Sigmoid colon (tissue), 7 donors: ENCODE results near the gene PSKH1. TPM values are rescaled to one million over a fixed set of nuclear protein-coding genes. Genes with fewer than 3 reads are reported as not detected.

Source experiments
- DNase-seq: peaks from one replicate; pipeline ENCODE4 v3.0.0-alpha.2; 2019
- H3K27ac ChIP-seq, 4 donors: fragments of 200-600 bp; sonication (generic); one replicate each; pipeline ENCODE4 v1.5.1; 2016 to 2019; ENCODE audit warnings: mild to moderate bottlenecking in 1 of 4
- H3K27me3 ChIP-seq, 3 donors: fragments of 200-600 bp; sonication (generic); one replicate each; pipeline ENCODE4 v1.5.1; 2019; ENCODE audit warnings: mild to moderate bottlenecking in 1 of 3
- H3K36me3 ChIP-seq, 4 donors: fragments of 200-600 bp; sonication (generic); one replicate each; pipeline ENCODE4 v1.5.1; 2016 to 2019
- H3K4me1 ChIP-seq, 4 donors: fragments of 200-600 bp; sonication (generic); one replicate each; pipeline ENCODE4 v1.5.1; 2017 to 2019
- H3K4me3 ChIP-seq, 4 donors: fragments of 200-600 bp; sonication (generic); one replicate each; pipeline ENCODE4 v1.5.1; 2017 to 2019; ENCODE audit warnings: mild to moderate bottlenecking in 2 of 4, moderate library complexity in 1 of 4
- H3K9me3 ChIP-seq, 4 donors: fragments of 200-600 bp in 3 of 4; sonication (generic) in 3 of 4; one replicate each; pipeline versions ENCODE4 v1.5.1 to v1.6.1; 2013 to 2019
- CTCF ChIP-seq, 4 experiments: fragments of 450-650 bp in 3 of 4; fragments of 200-600 bp in 1 of 4; IDR thresholded peaks; one replicate each; pipeline ENCODE4 v1.5.1; 2016 to 2019; ENCODE audit warnings: antibody characterized with exemption in 4 of 4, mild to moderate bottlenecking in 3 of 4, moderate library complexity in 2 of 4
- EP300 ChIP-seq, 4 donors: sonication (generic); formaldehyde crosslinking; IDR thresholded peaks; one replicate each; pipeline ENCODE4 v1.6.1; 2017; ENCODE audit warnings: antibody characterized with exemption in 4 of 4
- POLR2A ChIP-seq, 2 donors: fragments of 450-650 bp; IDR thresholded peaks; one replicate each; pipeline ENCODE4 v1.6.1; 2016; ENCODE audit warnings: antibody characterized with exemption in 2 of 2, mild to moderate bottlenecking in 2 of 2, moderate library complexity in 2 of 2
- POLR2AphosphoS5 ChIP-seq, 4 donors: sonication (generic); formaldehyde crosslinking; IDR thresholded peaks; one replicate each; pipeline ENCODE4 v1.6.1; 2017; ENCODE audit warnings: antibody characterized with exemption in 4 of 4
- WGBS, 2 donors: extraction: QIAGEN DNeasy Blood & Tissue Kit; methylation state at CpG; one replicate each; pipeline ENCODE4 v1.1.7; 2013; 5-methylcytosine and 5-hydroxymethylcytosine counted together
- intact Hi-C: fragments of 100-400 bp; cut with DNase I; formaldehyde crosslinking; loops from one replicate; pipeline ENCODE4 v1.15.1; 2023
- polyA plus RNA-seq, 3 donors: library from polyadenylated mRNA; stranded (reverse); fragments of 200-250 nt; gene quantifications; one replicate each; pipeline ENCODE4 v1.2.3, GENCODE V29; 2013
- total RNA-seq, 4 donors: library from RNA; depleted of rRNA; stranded (reverse); fragments of >200 nt; gene quantifications; one replicate each; pipeline ENCODE4 v1.1.0, GENCODE V29; 2016
- donor health status: healthy with polysubstance abuse.
- donor health status: Bipolar disorder and iron deficiency.
- donor health status: healthy.

Gene PSKH1
- total and polyA plus RNA-seq, 7 donors: 13.9 to 29.2 (median 20.8) TPM

GRCh38 chr16:67939507-67940445, 46.7 kb downstream of the PSKH1 start:
- Histone ChIP-seq H3K4me3 (no peak overlapping the region), H3K9me3 (no peaks in the 10 kb centered on the region), H3K27me3 (no peaks in the 10 kb centered on the region), H3K27ac (peak overlapping the region in 2 of 4 donors; percentile 7 to 42), H3K36me3 (peaks cover 0 to 37% (median 12%) of the 10 kb centered on the region in 4 donors), H3K4me1 (peaks cover 0 to 52% (median 44%) of the 10 kb centered on the region in 4 donors)
- DNase-seq: no peak
- intact Hi-C loops: loop anchor here (5.0 to 10.0 kb wide), 2 partner anchors 97 to 415 kb away; partner anchors contain the start of genes RIPOR1 and THAP11
- TF ChIP-seq EP300 (IDR thresholded peaks at IDR 0.05) (no peak), POLR2AphosphoS5 (IDR thresholded peaks at IDR 0.05) (peak in 2 of 4 donors; percentile 10 to 34), CTCF (IDR thresholded peaks at IDR 0.05) (no peak)
- 56 to 63% methylated on average over 33 of the region's 33 CpGs for WGBS, 2 donors

GRCh38 chr16:67940446-67941089, 47.5 kb downstream of the PSKH1 start:
- TF ChIP-seq POLR2A (IDR thresholded peaks at IDR 0.05) (no peak), CTCF (IDR thresholded peaks at IDR 0.05) (no peak)
- peak overlapping the region in 1 of 4 donors; percentile 7 for H3K27ac ChIP-seq
- peaks cover 5 to 45% (median 18%) of the 10 kb centered on the region in 4 donors for H3K36me3 ChIP-seq
- H3K9me3 ChIP-seq: no peaks in the 10 kb centered on the region
- H3K27me3 ChIP-seq: no peaks in the 10 kb centered on the region
- H3K4me3 ChIP-seq: no peak overlapping the region
- peaks cover 0 to 54% (median 44%) of the 10 kb centered on the region in 4 donors for H3K4me1 ChIP-seq
- 91 to 96% methylated on average over 5 of the region's 5 CpGs for WGBS, 2 donors
- no peak for DNase-seq
- intact Hi-C loops: no loop called here

GRCh38 chr16:67941469-67942199, 48.6 kb downstream of the PSKH1 start:
- H3K27me3 ChIP-seq: no peaks in the 10 kb centered on the region
- DNase-seq: no peak
- no peak overlapping the region for H3K4me3 ChIP-seq
- WGBS, 2 donors: 58 to 75% methylated on average over 9 of the region's 9 CpGs
- TF ChIP-seq POLR2AphosphoS5 (IDR thresholded peaks at IDR 0.05) (no peak), POLR2A (IDR thresholded peaks at IDR 0.05) (no peak), EP300 (IDR thresholded peaks at IDR 0.05) (no peak), CTCF (IDR thresholded peaks at IDR 0.05) (no peak)
- intact Hi-C loops: no loop called here
- H3K9me3 ChIP-seq: no peaks in the 10 kb centered on the region
- H3K27ac ChIP-seq: peak overlapping the region; percentile 22 to 85 (median 77)
- H3K36me3 ChIP-seq: peaks cover 16 to 55% (median 29%) of the 10 kb centered on the region in 4 donors
- H3K4me1 ChIP-seq: peaks cover 0 to 55% (median 47%) of the 10 kb centered on the region in 4 donors

- DNase-seq: no peak
- Histone ChIP-seq H3K36me3 (peaks cover 21 to 60% (median 34%) of the 10 kb centered on the region in 4 donors), H3K4me1 (peaks cover 0 to 51% (median 42%) of the 10 kb centered on the region in 4 donors), H3K4me3 (no peak overlapping the region), H3K27ac (peak overlapping the region in 3 of 4 donors; percentile 70 to 85 (median 84)), H3K9me3 (no peaks in the 10 kb centered on the region), H3K27me3 (no peaks in the 10 kb centered on the region)
- TF ChIP-seq EP300 (IDR thresholded peaks at IDR 0.05) (no peak), POLR2AphosphoS5 (IDR thresholded peaks at IDR 0.05) (no peak), CTCF (IDR thresholded peaks at IDR 0.05) (peak; percentile 22 to 55 (median 50))
- 57 to 78% methylated on average over 6 of the region's 6 CpGs for WGBS, 2 donors
- intact Hi-C loops: no loop called here
These were observed 49.1 kb downstream of the PSKH1 start for GRCh38 chr16:67942200-67942509.
